Right lobe of liver (tissue), 4 donors: ENCODE results near the gene PPP4R4.
"Not testable (repeated sequence)": the region's sequence is repeated elsewhere in the genome, so short reads cannot be mapped to it uniquely, and the experiment has no call there.

ENCODE experiments used
- CTCF ChIP-seq, 4 donors: fragments of 200-600 bp in 3 of 4; fragments of 450-650 bp in 1 of 4; IDR thresholded peaks; one replicate each; pipeline versions ENCODE4 v1.5.1 to v1.8.0; 2016 to 2022; ENCODE audit warnings: antibody characterized with exemption in 4 of 4, mild to moderate bottlenecking in 2 of 4
- POLR2A ChIP-seq: fragments of 450-650 bp; IDR thresholded peaks from one replicate; pipeline ENCODE4 v1.6.1; 2017; ENCODE audit warnings: antibody characterized with exemption, mild to moderate bottlenecking
- donor health status: DM: no; HTN: no; CAD: no.
- donor health status: DM: no; HTN: no; CAD: no.
- donor health status: DM: no; HTN: yes; CAD: no.

- not testable (repeated sequence) for TF ChIP-seq POLR2A; CTCF (IDR thresholded peaks at IDR 0.05)
These were observed 18.0 kb upstream of the PPP4R4 start for GRCh38 chr14:94156143-94156542.
